Loucy (cell line): ENCODE results near the gene SDK2.

ENCODE experiments used
- CTCF ChIP-seq: fragments of 200-600 bp; sonication (generic); conservative IDR thresholded peaks from 2 replicates; pipeline ENCODE4 v1.5.1; 2014; ENCODE audit warnings: mild to moderate bottlenecking, antibody characterized with exemption, low read length
- EZH2phosphoT487 ChIP-seq: fragments of 200-600 bp; IDR thresholded peaks from 2 replicates; pipeline ENCODE4 v1.6.1; 2018; ENCODE audit warnings: antibody characterized with exemption, mild to moderate bottlenecking, moderate library complexity, borderline replicate concordance

- TF ChIP-seq CTCF = no peak
- TF ChIP-seq EZH2phosphoT487 = no peak
Observed at GRCh38 chr17:73526952-73527351, 117.3 kb downstream of the SDK2 start.
